LNCAP (cell line): ENCODE measurements around the gene KIF9.

ENCODE experiments used
- CTCF ChIP-seq: fragments of 450-650 bp; IDR thresholded peaks from 2 replicates; pipeline ENCODE4 v1.5.1; 2017; ENCODE audit warnings: mild to moderate bottlenecking

KIF9 gene

GRCh38 chr3:47296562-47297302 is 14.1 kb upstream of the KIF9 start:
- TF ChIP-seq CTCF: no peak

GRCh38 chr3:47295976-47296375 is 13.4 kb upstream of the KIF9 start:
- TF ChIP-seq CTCF: no peak

- TF ChIP-seq CTCF: no peak
These were observed 12.7 kb upstream of the KIF9 start for GRCh38 chr3:47295322-47295721.

- TF ChIP-seq CTCF: no peak
These were observed 11.8 kb upstream of the KIF9 start for GRCh38 chr3:47294392-47294791.

- TF ChIP-seq CTCF: no peak
These were observed 11.2 kb upstream of the KIF9 start for GRCh38 chr3:47293822-47294221.

- no peak for TF ChIP-seq CTCF
These were observed 8.7 kb upstream of the KIF9 start for GRCh38 chr3:47291158-47291753.

GRCh38 chr3:47288966-47289910 is 6.6 kb upstream of the KIF9 start:
- TF ChIP-seq CTCF: no peak
